CD4-positive, alpha-beta T cell treated with Interleukin-21 for 1 hour (primary cell): ENCODE results near the gene FARP2.

Source experiments
- DNase-seq: peaks from one replicate; pipeline ENCODE4 v3.0.0-alpha.2; 2020

Gene FARP2

DNA sequence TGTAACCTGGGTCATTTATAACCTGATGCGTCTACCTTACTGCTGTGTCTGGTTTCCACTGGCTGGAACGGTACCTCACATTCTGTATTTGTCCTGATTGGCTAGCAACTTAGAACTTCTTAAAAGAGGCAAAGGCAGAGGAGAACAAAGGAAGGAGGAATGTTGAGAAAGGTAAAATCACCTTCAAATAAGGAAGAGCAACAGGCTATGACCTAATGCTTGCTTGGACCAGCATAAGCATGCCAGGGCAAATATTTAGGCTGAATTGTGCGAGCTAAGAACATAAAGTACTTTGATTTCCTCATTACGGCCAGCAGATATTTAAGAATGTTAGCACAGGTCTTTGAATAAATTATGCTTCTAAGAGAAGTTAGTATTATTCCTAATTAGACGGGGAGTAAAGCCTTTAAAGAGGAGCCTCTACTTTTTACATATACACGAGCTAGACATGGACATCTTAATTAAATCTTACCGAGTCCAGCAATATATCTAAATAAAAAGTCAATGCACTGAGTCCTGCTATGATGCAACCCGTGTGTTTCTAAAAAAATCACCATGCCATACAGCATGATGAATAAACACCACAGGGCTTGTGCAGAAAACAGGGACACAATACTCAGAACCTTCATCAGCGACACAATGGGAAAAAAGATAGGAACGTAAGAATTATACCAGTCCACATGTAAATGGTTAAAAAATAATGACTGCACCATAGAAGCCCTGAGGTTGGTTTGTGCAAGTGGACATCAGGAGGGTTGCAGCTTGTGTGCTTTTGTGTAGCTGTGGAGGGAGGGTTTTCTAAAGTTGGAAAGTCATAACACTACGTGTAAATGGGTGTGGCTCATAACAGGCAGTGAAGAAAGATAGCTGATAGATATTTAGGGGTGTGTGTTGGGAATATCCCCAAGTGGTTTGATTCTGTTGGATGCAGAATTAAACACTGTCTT, 26.1 kb upstream of the FARP2 start:
- no peak for DNase-seq

DNA sequence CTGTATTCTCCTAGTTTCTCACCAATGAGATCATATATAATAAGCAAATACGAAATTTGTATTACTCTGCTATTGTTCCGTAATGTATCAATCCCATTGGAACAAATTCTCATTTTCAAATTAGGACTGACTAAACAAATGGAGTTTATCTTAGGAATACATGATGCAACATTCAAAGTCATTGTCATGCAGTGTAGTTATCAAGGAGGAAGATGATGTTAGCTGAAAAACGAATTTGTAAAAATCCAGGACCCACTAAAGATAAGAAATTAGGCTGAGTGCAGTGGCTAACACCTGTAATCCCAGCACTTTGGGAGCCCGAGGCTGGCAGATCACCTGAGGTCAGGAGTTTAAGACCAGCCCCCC, 25.5 kb upstream of the FARP2 start:
- no peak for DNase-seq

DNA sequence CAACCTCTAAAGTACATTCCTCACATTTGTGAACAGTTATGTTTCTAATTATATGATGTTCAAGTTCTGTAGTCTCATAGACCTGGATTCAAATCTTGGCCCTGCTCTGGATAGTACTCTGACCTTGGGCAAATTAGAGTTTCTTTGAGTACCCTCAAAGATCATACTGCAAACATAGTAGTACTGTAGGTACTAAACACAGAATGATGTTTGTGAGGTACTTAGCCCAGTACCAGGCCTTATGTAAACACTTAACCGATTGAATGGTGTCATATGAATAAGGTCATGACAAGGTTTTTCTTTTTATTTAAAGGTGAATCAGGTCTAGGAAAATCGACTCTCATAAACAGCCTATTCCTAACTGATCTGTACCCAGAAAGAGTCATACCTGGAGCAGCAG, 21.3 kb upstream of the FARP2 start:
- DNase-seq: no peak

DNA sequence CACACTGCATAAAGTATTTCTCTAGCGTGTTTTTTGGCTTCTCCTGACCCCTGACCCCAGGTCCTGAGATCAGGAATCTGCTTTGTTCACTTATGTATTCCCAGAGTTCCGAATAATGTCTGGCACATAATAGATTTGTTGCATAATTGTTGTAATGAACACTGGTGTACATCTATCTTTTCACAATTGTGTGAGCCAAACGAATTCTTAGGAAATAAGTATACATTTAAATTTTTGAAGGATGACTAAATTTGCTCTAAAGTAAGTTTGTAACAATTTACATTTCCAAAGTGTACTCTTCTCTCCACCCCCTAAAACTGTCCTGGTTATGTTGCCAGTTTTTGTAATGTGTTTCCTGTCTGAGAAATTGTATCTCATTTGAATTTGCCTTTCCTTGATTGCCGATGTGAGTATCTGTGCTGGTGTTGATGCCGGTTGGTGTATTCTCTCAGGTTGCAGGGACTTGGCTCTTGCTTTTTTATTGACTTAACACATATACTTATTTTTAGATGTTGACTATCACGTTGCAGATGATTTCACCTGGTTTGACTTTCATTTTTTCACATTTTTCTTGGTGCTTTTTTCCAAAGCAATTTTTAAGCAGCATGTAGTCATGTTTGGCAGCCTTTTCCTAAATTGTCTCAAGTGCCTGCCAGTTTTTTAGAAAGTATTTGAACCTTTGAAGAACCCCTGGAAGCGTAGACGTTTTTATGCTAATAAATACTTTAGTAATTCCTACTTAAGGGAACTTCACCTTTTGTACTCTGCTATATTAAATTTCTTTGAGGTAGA, 16.1 kb upstream of the FARP2 start:
- no peak for DNase-seq

DNA sequence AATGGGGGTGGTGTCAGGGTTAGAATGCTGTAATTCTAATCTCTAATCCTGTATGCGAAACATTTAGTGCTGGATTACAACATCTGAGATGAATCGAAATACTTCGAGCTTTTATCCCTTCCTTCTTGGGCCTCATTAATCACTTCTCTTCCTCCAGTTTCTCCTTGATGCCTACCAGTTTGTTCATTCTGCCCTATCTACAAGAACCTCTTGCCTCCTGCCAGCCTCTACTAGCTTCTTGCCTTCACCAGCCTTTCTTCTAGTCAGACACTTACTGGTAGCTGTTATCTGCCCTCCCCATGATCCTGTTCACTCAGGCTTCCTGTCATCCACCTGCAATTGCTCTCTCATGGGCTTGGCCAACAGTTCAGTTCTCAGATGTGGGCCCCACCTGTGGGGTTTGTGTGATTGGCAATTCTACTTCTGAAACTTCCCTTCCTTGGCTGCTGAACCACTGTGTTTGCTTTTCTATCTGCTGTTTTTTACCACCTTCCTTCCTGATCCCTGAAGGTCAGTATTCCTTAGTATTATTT, 15.4 kb upstream of the FARP2 start:
- DNase-seq: no peak

DNA sequence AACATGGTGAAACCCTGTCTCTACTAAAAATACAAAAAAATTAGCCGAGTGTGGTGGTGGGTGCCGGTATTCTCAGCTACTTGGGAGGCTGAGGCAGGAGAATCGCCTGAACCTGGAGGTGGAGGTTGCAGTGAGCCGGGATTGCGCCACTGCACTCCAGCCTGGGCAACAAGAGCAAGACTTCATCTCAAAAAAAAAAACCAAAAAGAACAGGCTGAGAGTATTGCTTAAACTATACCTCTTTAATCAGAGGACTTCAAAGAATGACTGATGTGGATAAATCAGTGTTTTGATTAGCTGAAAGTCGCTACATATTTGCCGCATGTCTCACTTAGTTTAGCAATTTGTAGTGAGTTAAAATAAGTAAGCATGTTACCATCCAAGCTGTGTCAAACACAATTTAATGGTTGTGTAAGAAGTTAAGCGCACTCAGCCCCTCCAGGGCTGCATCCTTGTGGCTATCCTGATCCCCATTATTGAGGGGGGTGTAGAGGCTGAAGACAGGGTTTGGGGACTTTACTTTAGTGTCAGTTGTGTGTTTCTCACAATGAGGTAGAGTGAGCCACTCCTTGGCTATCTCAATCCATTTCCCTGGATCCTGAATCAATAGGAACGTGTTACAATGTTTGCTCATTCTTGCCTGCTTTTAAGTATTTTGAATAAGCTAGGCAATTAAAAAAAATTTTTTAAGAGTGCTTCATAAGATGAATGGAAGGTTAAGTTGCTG, 11.0 kb upstream of the FARP2 start:
- DNase-seq: no peak

DNA sequence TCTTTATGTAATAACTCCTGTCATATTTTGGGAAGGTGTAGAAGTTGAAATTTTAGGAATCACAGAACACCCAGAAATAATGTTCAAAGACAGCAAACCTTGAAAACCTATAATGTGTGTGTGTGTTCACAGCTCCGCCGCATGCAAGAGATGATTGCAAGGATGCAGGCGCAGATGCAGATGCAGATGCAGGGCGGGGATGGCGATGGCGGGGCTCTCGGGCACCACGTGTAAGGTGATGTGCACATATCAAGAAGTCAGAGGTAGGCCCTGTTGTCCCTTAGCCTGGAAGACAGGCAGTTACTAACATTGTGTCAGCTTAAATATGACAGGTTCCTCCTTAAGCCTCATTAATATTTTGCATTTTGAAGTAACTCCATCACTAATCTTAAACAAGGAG, 6.1 kb upstream of the FARP2 start:
- DNase-seq: no peak

DNA sequence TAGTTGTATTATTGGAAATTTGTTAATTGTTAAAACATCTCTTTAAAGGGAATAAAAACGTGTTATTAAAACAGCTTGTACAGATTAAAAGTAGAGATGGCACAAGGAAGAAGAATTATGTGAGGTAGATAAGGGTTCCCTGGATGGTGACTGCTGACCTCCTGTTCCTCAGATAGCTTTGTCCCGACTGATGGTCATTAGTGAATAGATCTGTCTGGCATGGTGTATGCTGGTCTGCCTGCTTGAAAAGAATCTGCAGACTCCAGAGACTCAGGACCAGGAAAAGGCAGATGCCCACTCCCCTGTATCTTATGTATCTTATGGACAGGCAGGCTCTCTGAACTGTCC, 5.6 kb upstream of the FARP2 start:
- no peak for DNase-seq

DNA sequence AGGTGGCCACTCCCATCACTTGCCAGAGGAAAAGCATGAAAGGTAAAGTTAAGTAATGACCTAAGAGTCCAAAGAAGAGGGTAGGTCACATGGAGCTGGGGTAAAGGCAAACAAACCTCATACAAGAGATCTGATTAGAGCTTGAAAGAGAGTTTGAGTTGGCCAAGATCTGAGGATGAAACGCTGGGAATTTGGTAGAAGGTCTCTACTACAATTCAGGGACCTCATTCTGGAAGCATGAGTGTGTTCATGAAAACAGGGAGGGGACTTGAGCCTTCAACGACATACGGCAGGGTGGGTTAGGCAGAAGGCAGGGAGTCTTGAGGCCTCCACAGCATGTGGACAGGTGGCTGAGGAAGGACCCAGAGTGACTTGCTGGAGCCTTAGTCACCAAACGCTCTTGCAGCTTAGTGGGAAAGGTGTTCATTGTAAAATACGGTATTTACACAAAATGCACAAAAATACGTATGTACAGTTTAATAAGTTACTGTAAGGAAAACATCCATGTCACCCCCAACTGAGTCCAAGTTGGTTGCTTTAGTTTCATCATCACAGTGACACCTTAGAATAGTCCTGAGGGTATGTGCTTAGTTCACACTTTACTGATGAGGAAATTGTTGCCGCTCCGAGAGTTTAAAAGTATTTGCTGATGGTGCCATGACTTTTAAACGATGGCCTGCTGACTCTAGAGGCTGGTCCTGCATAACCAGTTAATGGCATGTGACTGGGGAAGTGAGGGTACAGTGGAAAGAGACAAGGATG, 5.0 kb upstream of the FARP2 start:
- no peak for DNase-seq

DNA sequence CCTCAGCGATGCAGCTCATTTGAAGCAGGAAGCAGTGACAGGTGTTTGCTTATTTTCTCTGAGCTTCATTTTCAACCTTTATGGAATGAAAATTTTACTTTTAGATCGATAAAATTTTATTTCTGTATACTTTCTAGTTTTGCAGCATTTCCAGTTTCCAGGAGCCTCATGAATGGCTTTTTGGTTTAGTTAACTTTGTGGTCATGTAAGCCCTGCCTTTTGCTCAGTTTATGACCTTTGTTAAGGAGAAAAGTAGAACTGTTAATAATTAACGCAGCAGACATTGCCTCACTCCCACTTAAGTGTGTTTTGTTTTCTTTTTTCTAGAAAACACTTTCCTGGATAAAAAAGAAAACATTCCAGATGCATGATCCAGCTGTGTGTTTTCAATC, 4.4 kb upstream of the FARP2 start:
- no peak for DNase-seq

DNA sequence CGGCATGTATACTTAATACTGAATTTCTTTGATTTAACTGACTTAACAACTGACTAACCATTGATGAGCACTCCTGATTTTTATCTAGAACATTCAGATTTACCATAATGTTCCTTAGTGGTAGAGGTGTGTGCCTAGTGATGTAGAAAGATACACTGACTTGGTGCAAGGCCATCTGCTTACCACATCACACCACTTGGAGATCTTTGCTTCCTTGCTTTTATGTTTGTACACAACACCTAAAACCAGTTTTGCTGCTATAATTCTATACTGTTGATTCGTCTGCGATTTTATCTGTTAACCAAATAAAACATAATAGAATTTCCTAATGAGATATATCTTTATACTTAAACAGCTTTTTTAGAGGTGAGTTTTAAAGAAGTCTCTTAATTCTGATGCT, 3.9 kb upstream of the FARP2 start:
- DNase-seq: no peak

DNA sequence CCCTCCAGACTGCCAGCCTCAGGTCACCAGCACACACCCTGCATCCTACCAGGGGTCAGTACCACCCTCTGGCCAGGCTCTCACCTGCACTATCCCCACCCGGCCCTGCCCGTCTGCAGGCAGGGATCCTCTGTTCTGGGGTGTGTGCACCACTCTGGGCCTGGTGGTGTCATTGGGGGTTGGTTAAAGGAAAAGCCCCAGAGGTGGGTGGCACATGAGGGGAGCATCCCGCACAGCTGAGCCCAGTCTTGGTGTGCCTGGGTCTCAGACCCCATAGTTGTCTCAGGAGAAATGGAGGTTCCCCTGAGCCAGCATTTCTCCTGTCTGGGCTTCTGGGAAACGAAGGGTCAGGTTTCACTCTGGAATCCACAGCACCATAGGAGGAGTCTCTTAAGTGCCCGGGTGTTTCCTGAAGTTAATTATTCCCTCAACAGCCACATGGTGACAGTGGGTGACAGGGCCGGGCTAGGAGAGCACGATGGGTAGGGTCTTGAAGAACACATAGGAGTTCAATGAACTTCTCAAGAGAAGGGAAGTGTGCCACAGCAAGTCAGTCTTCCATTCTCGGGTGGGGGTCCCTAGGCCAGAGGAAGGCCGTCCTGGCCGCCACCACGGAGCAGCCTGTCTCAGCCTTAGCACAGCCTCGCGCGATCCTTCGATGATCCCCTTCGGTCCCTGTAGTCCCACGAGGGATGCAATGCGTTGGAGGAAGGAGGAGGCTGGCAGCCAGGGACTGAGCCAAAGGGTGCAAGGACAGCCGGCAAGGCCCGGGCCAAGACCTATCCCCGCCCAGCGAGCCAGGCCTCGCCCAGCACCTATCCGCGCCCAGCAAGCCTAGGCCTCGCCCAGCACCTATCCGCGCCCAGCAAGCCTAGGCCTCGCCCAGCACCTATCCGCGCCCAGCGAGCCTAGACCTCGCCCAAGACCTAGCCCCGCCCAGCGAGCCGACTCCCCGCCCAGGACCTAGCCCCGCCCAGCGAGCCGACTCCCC, 1.1 kb upstream of the FARP2 start:
- peak; percentile 86 for DNase-seq

DNA sequence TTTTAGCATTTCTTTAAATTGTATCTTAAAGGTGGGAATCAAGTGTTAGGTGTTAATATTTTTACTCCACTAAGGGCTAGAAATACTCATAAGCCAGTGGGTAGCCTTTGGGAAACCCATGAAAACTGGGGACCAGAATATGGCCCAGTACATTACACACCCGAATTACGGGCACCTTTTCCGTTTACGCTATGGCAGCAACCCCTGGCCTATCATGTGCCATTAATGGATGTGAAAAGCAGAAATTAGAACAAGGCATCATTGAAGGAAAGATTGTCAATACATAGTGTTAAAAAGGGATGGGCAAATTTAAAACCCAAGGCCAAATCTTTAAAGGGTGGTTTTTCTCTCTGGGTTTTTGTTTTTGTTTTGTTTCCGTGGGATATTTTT, 781 bp downstream of the FARP2 start:
- no peak for DNase-seq

DNA sequence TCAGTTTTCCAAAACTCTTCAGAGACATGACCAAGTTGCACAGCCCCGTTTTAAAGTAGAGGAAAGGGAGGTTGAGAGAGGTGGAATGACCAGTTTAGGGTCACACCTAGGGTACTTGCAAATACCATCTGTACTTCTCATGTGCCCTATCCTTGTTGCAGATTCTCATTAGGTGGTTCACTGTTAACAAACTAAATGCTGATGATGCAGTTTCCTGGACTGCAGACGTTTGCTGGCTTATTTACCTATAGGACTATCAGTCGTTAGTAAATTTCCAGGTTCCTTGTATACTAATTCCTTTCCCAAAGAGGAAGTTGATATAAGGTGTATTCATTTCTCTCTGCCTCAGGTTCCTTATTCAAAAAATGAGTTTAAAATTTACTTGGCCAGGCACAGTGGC, 1.4 kb downstream of the FARP2 start:
- DNase-seq: no peak

DNA sequence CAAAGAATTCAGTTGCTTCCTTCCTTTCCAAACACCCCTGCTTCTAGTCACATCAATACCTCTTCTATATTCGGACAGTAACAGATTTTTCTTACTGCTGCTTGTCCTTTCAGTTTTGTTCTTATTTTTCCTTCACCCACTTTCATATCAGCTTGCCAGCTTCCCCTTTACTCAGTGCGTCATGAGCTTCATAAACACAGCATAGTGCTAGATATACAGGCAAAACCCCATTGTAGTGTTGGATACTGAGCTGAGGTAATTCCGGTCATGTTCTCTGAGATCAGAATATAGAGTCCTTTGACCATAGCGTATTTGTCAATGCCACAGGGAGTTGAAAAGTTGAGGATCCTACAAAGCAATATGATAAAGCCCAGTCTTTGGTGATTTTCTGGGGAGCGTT, 2.4 kb downstream of the FARP2 start:
- DNase-seq: peak; percentile 10

DNA sequence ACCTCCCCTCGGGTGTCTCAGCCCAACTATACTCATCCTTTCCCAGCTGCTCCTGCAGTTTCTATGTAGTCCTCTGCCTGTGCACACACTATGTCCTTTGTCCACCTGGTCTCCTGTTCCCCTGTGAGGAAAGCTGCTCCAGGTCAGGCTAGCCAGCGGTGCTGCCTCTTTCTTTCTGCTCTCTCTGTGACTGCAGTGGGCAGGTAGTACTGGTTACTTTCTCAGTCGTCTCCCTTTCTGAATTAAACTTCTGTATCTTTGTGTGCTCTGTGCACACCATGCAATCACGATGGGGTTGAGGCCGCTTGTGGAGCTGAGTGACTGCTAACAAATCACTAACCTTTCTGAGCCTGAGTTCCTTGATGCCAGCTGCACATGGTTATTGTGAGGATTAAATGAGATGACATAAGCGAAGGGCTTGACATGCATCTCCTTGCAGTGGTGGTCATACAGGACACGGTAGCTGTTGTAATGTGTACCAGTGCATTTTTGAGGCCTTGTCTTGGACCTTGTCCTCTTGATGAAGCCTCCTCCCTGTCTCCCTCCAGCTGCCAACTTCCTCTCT, 3.5 kb downstream of the FARP2 start:
- DNase-seq: no peak

DNA sequence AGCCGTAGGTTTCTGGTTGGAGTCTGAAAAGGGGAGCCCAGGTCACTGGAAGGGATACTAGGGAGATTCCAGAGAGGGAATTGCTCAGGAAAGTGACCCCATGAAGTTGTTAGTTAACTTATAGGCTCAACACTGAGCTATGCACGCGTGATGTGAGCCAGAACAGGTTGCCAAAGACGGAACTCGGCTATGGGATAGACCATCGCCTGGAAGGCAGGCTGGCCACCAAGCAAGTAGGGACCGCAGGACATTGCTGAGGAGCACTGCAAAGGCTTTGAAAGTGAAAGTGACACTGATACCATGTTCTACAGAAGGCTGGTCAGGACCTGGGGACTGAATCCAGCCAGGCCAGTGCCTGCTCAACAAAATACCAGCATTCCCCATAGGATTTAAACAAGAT, 7.3 kb downstream of the FARP2 start:
- no peak for DNase-seq

DNA sequence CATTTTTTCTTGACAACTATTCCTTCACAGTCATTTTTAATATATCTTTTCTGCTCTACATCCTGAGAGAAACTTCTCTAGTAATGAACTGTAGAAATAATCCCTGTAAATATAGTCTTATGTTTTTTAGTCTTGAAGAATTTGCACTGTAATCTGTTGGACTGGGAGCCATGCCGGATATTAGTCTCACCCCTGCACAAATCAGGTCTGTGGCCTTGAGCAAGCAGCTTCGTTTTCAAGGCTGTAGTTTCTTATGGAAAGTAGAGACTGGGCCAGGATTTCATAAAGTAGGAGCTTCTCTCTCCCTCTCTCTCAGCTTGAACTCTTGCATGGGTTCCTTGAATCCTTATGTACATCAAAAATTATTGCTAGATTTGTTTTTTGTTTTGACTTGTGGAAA, 8.7 kb downstream of the FARP2 start:
- no peak for DNase-seq

DNA sequence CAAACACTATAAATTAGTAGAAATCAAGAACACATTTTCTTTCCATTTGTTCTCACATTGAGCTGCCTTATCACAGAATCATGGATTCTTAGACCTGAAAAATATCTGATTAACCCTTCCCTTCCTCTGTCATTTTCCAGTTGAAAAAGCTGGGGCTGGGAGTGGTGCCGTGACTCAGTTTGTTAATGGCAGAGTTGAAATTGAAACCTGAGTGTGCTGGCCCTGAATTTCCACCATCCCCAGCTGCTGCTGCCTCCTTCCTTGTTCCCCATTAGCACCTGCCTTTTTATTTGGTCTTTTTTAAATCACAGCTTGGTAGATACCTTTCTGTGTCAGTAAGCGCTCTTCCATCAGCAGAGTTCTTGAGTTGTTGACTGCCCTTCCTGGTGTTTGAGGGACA, 10.6 kb downstream of the FARP2 start:
- no peak for DNase-seq

DNA sequence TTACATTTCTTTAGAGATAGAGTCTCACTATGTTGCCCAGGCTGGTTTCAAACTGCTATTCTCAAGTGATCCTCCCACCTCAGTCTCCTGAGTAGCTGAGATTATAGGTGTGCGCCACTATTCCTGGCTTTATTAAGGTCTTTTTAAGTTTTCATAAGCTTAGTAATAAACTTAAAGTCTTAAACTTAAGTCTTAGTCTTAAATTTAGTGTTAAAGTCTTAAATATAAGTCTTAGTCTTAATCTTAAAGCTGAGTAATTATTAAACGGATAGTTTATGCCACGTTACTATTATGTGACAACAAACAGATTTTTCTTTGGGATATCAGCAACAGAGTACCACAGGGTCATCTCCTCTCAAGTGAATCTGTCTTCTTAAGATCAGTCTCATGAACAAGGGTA, 12.6 kb downstream of the FARP2 start:
- no peak for DNase-seq

DNA sequence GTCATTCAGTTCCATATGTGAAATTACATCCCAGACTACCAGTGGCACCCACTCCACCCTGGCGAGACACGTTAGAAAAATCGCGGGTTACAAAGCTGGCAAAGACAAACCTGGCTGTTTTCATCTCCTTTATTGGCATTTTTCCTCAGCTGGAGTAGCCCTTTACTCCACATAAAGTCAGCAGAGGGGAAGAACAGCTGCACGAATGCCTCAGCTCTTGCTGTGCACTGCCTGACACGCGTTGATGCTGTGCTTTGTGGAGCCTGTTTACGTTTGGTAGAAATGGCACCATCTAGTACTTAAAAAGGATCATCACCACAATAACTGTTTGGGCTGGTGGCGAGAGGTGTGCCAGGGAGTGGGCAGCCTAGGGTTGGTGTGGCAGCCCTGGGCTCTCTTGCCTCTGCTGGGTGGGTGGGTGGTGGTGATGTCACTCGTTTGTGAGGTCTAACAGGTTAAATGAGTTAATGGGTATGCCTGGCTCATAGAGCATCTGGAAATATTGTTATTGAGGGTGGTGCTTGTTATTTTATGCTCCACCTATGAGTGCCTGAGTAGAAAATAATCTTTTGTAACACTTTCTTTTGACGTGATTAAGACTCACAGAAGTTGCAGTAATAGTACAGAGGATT, 16.4 kb downstream of the FARP2 start:
- no peak for DNase-seq
